Stimulated activated CD4-positive, alpha-beta T cell treated with anti-CD3 and anti-CD28 coated beads, Interleukin-2, amount 100 ng/mL, for 4 hours (primary cell): ENCODE data around the gene DCDC1.
A peak's percentile ranks its signal among the peaks of the same experiment; 100 is the strongest.

ENCODE experiments used
- DNase-seq: peaks from one replicate; pipeline ENCODE4 v3.0.0-alpha.2; 2020; ENCODE audit warnings: low read depth

Gene DCDC1

DNA sequence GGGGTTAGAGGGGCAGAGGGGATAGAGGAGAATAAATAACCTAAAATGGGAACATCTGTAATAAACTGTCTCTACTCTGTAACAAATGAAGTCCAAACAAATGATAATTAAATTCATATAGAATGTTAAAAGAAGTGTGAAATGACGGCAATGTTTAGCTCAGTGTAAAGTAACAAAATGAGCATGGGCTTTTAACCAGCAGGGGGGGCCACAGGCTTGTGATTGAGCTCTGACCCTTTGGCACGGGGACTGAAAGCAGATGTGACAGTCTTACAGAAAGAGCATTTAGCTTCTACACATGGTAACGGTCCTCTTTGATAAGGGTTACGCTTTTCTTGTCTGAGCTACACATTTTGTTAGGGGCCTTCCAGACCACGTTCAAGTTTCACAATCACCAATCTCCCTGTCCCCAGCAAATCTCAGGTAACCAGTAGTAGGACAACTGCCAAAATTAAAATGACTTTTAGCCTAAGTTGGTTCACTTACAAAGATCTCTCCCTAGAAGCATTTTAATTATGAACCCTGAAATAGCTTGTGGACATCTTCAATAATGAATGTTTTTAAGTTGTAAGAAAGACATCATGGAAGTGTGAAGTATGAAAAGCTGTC is 262.5 kb downstream of the DCDC1 start:
- DNase-seq = peak; percentile 1

GRCh38 chr11:31106326-31106725 is 263.2 kb downstream of the DCDC1 start:
- DNase-seq = no peak

- no peak for DNase-seq
Observed at GRCh38 chr11:31102875-31103274, 266.7 kb downstream of the DCDC1 start.

GRCh38 chr11:31102316-31102715 is 267.2 kb downstream of the DCDC1 start:
- DNase-seq = no peak

DNA sequence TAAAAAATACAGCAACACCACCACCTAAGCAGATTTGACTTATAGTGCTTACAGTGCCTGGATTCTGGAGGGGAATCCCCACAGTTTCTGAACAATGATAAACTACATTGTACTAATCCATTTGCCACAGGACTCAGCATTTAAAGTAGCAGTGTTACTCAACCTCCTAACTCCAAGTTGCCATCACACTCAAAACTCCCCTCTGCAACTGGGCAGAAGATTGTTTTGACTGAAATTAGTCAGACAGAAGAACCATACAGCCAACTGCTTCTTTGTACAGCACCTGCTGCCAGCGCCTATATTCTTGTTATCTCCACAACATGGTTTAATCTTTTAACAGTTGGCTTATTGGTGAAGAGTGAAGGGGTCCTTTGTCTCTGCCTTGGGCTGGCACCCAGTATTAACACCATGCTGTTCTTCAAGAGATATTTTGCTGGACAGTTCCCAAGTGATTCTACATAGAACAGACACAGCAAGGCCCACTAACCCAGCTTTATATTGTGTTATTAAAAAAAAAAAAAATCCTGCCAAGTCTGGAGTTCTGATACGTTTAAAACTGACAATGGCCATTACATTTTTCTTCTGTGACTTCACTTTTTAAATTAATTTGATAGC is 273.2 kb downstream of the DCDC1 start:
- no peak for DNase-seq

DNA sequence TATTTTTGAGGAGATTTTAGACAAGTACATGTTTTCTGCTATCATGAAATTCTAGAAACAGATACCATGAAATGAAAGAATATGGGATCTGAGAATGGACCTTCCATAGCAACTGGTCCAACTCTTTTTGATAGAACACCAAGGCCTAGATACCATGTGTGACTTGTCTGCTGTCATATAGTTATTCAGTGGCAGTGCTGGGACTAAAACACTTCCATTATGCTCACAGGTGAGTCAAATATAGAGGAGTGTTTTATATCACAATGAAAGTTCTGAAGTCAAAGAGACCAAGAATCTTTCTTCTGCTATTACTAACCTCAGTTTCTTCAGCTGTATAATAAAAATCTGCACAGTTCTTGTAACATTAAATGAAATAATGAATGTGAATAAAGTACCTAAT is 276.9 kb downstream of the DCDC1 start:
- no peak for DNase-seq

GRCh38 chr11:31089117-31089516 is 280.4 kb downstream of the DCDC1 start:
- DNase-seq = no peak

DNA sequence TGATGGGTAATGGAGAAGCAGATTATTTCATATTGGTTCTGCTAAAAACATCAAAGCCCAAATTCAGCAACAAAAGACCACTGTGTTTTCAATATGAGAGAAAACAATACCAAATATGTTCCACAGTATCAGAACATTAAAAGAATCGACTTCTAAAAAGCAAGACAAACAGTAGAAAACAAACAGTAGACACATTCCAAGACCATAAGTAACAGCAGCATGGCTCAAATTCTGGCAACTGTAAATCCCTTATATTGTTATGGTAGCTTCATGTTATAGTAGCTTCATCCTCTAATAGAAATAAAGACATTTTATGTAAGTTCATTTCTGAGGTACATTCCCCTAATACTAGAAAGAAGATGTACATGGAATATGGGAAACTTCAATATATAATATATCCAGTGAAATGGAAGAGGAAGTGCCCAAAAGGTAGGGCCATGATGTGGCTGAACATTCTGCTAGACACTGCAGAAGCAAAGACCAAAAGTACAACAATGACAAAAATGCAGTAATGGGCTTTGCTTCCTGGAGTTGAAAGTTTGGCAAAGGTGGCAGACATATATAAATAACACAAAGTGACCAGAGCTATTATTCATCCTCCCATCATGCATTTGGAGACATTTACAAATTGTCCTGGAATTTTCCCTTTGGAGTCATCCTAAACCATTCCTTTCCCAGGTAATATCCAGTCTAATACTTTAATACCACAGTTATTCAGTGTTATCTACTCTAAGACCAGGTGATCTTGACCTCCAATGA is 299.9 kb downstream of the DCDC1 start:
- no peak for DNase-seq

DNA sequence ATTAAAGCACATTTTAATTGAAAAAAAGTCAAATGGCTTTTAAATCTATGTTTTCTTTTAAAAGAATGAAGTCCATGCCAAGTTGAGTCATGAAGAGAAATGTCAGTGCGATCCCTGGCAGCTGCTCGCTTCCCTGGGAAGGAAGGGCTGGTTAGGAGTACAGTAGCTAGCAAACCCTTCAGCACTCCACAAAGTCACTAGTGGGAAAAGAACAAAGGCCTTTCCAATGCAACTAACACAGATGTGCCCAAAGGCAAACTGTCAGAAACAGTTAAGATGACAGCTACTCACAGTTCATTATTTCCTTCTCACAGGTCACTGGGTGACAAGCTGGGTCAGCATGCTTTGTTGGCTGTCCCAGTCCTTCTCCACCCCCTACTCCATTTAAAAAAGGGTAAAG is 308.7 kb downstream of the DCDC1 start:
- DNase-seq = no peak

- no peak for DNase-seq
Observed at GRCh38 chr11:31059529-31059928, 310.0 kb downstream of the DCDC1 start.

DNA sequence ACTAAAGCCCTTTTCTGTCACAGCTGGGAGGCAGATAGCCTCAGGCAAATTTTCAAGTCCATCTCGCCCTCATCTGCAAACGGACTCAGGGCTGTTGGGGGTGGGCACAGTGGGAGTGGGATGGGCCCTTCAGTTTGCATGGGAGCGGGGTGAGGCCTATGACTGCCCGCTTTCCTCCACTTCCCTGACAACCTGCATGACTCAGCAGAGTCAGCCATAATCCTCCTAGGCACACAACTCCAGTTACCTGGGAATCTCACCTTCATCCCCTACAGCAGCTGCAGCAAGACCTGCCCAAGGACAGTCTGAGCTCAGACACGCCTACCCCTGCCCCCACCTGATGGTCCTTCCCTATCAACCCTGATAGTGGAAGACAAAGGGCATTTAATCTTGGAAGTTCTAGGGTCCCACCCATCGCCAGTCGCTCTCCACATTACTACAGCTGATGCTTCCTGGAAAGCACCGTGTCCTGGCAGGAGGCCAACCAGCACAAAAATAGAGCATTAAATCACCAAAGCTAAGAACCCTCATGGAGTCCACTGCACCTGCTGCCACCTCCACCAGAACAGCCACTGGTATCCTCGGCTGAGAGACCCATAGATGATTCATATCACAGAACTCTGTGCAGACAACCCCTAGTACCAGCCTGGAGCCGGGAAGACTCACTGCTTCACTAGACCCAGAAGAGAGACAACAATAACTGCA is 319.3 kb downstream of the DCDC1 start:
- no peak for DNase-seq

GRCh38 chr11:31045335-31045734 is 324.2 kb downstream of the DCDC1 start:
- no peak for DNase-seq

- DNase-seq = no peak
Observed at GRCh38 chr11:31030138-31030792, 339.3 kb downstream of the DCDC1 start.

DNA sequence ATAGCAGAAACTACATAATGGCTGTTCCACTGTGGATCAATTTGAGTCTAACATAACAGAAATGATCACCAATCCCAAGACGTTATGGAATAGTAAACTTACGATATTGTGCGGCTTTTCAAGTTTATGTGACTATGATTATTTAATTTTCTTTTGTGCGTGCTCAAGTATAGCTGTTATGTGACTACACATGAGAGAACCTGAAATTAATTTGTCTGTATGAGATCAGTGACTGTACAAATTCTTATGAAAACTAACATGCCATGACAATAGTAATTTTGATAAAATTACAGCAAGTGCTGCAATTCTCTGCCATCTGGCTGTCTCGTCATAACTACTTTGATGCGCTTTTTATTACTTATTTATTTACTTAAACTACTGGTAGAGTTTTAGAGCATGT is 343.2 kb downstream of the DCDC1 start:
- DNase-seq = no peak

DNA sequence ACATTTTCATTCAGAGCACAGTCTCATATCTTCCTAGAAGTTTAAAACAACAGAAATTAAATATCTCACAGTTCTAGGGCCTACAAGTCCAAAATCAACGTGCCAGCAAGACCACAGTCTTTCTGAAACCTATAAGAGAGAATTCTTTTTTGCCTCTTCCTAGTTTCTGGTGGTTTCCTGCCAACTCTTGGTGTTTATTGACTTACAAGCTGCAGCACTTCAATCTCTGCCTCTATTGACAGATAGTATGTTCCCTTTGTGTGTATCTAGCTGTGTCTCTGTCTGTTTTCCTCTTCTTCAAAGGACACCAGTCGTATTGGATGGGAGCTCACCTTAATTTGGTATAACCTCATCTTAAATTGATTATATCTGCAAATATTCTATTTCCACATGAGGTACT is 347.5 kb downstream of the DCDC1 start:
- DNase-seq = no peak

- DNase-seq = no peak
Observed at GRCh38 chr11:31019786-31020185, 349.8 kb downstream of the DCDC1 start.

DNA sequence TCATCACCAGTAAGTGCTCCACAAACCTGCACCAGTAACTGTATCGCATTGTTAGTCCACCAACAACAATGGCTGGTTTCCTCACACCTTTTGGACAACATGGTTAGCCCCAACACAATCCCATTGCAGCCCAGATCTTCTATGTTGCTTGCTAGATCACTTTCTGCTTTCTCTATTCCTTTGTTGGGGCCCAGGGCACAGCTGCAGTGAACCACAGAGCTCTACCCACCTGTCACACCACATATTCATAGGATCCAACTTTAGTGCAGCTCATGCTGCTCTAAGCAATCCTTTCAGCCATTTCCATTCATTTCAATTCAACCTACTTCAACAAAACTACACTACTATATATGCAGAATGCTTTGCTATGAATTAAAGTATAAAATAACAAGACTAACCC is 364.3 kb downstream of the DCDC1 start:
- DNase-seq = no peak

DNA sequence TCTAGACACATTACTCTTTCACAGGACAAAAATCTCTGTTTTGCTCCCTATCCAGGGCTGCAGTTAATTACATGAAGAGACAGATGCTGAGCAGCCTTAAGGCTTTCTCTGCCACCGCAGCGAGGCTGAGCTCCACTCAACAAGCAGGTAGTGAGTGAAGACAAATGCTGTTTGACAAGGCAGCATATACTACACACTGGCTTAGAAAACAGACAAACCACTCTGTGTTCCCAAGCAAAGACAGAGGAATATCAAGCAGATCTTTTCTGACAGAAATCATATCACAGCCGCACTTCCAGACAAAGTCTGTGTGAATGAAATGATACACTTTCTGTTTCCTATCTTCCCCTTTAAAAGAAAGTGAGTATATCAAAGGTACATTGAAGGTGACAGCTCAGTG is 368.1 kb downstream of the DCDC1 start:
- DNase-seq = no peak

- no peak for DNase-seq
Observed at GRCh38 chr11:31000381-31000780, 369.2 kb downstream of the DCDC1 start.

GRCh38 chr11:30992513-30992849 is 377.1 kb downstream of the DCDC1 start:
- DNase-seq = no peak

- no peak for DNase-seq
Observed at GRCh38 chr11:30991802-30992512, 377.6 kb downstream of the DCDC1 start.

DNA sequence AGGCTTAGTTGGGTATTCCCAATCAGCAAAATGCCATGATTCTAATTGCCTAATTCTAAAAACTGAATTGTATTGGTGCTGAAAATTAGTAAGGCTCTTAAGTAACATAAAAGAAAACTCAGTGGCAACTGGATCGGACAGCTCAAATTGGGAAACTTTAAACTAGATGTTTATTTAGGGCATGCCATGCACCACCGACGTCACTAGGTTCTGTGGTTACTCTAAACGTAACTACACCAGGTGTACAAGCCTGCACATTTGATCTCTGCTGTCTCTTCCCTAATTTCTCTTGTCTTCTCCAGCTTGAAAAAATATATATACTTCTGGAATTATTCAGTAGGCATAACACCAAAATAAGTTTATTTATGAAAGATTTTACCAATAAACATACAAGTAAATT is 378.2 kb downstream of the DCDC1 start:
- DNase-seq = no peak
